ENCODE data around the gene ZNF555. TPM values are rescaled to one million over a fixed set of nuclear protein-coding genes. Genes with fewer than 3 reads are reported as not detected.

The ZNF555 gene
- total and polyA plus RNA-seq, 2 of the 13 experiments (the other 11 are each of a cell fraction or from before 2014, with no cell fraction given): 5.0 to 8.0 TPM

DNA sequence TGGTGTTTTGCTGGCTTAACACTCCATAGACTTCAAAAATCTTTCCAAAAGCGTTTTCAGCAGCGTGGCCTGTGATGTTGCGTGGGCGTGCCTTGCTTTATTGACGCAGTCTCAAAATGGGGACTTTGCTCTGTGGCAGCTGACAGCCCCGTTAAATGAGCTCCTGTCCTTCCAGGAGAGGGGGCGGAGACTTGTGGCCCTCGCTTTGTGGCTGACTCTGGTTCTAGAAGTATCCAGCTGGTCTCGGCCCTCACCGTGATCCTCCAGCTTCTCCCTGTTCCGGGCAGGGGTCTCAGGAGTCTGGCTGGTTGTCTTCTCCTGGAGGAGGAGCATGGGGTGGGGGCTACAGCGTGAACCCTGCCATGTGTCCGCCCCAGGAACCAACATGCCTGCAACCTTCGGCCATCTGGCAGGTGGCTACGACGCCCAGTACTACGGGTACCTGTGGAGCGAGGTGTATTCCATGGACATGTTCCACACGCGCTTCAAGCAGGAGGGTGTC lies 30.0 kb upstream of the ZNF555 start (continued):
- TF ChIP-seq, protein P1, sequence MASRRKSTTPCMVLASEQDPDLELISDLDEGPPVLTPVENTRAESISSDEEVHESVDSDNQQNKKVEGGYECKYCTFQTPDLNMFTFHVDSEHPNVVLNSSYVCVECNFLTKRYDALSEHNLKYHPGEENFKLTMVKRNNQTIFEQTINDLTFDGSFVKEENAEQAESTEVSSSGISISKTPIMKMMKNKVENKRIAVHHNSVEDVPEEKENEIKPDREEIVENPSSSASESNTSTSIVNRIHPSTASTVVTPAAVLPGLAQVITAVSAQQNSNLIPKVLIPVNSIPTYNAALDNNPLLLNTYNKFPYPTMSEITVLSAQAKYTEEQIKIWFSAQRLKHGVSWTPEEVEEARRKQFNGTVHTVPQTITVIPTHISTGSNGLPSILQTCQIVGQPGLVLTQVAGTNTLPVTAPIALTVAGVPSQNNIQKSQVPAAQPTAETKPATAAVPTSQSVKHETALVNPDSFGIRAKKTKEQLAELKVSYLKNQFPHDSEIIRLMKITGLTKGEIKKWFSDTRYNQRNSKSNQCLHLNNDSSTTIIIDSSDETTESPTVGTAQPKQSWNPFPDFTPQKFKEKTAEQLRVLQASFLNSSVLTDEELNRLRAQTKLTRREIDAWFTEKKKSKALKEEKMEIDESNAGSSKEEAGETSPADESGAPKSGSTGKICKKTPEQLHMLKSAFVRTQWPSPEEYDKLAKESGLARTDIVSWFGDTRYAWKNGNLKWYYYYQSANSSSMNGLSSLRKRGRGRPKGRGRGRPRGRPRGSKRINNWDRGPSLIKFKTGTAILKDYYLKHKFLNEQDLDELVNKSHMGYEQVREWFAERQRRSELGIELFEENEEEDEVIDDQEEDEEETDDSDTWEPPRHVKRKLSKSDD (CRISPR knock-in tag; IDR thresholded peaks at IDR 0.05; ENCODE audit: low read depth): no peak
- no peak for TF ChIP-seq MIER2 (CRISPR knock-in tag; IDR thresholded peaks at IDR 0.05)
- TF ChIP-seq ZNF766 (CRISPR knock-in tag; IDR thresholded peaks at IDR 0.05; ENCODE audit: borderline replicate concordance): no peak
- TF ChIP-seq ZNF280D (CRISPR knock-in tag; IDR thresholded peaks at IDR 0.05): no peak
- TF ChIP-seq RAD51 (IDR thresholded peaks at IDR 0.05; ENCODE audit: borderline replicate concordance): no peak
- no peak for TF ChIP-seq RFX3 (CRISPR knock-in tag; IDR thresholded peaks at IDR 0.05)
- no peak for TF ChIP-seq ZNF790 (CRISPR knock-in tag; IDR thresholded peaks at IDR 0.05; ENCODE audit: borderline replicate concordance)
- no peak for TF ChIP-seq SP1 (IDR thresholded peaks at IDR 0.05)
- peak; percentile 30; the same call in 1 of the 2 replicates for TF ChIP-seq SP1 (CRISPR knock-in tag; IDR thresholded peaks at IDR 0.05)
- TF ChIP-seq, protein P2, sequence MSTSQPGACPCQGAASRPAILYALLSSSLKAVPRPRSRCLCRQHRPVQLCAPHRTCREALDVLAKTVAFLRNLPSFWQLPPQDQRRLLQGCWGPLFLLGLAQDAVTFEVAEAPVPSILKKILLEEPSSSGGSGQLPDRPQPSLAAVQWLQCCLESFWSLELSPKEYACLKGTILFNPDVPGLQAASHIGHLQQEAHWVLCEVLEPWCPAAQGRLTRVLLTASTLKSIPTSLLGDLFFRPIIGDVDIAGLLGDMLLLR (CRISPR knock-in tag; IDR thresholded peaks at IDR 0.05): no peak
- TF ChIP-seq SOX6 (IDR thresholded peaks at IDR 0.05): no peak
- peak; percentile 46 for TF ChIP-seq SOX6 (CRISPR knock-in tag; IDR thresholded peaks at IDR 0.05)
- TF ChIP-seq, protein P3, sequence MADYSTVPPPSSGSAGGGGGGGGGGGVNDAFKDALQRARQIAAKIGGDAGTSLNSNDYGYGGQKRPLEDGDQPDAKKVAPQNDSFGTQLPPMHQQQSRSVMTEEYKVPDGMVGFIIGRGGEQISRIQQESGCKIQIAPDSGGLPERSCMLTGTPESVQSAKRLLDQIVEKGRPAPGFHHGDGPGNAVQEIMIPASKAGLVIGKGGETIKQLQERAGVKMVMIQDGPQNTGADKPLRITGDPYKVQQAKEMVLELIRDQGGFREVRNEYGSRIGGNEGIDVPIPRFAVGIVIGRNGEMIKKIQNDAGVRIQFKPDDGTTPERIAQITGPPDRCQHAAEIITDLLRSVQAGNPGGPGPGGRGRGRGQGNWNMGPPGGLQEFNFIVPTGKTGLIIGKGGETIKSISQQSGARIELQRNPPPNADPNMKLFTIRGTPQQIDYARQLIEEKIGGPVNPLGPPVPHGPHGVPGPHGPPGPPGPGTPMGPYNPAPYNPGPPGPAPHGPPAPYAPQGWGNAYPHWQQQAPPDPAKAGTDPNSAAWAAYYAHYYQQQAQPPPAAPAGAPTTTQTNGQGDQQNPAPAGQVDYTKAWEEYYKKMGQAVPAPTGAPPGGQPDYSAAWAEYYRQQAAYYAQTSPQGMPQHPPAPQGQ (CRISPR knock-in tag; IDR thresholded peaks at IDR 0.05; ENCODE audit: borderline replicate concordance): no peak
- TF ChIP-seq TARDBP (CRISPR knock-in tag; IDR thresholded peaks at IDR 0.05): peak; percentile 59; the same call in 1 of the 2 replicates
- TF ChIP-seq MED1 (CRISPR knock-in tag; IDR thresholded peaks at IDR 0.05): no peak; the same call in 1 of the 2 replicates
- TF ChIP-seq ZKSCAN1 (IDR thresholded peaks at IDR 0.05; ENCODE audit: low read length): no peak
- no peak for TF ChIP-seq TBP (CRISPR knock-in tag; IDR thresholded peaks at IDR 0.05)
- TF ChIP-seq ZFX (CRISPR knock-in tag; IDR thresholded peaks at IDR 0.05; ENCODE audit: low read depth): peak; percentile 75
- 0 out of 2 replicates have a peak, but pooled peaks have one; percentile 53 for TF ChIP-seq MYNN (CRISPR knock-in tag; IDR thresholded peaks at IDR 0.05; ENCODE audit: low read depth)
- no peak for TF ChIP-seq ZNF292 (CRISPR knock-in tag; IDR thresholded peaks at IDR 0.05; ENCODE audit: borderline replicate concordance, low read depth)
- TF ChIP-seq HNF4A (CRISPR knock-in tag; IDR thresholded peaks at IDR 0.05): peak; percentile 89
- TF ChIP-seq MAFK (conservative IDR thresholded peaks at IDR 0.05 in 1 of 2, IDR thresholded peaks at IDR 0.05 in 1 of 2; ENCODE audit: low read length in 2 of 2): no peak
- no peak for TF ChIP-seq ZFP90 (CRISPR knock-in tag; IDR thresholded peaks at IDR 0.05; ENCODE audit: borderline replicate concordance)
- peak; percentile 64; the same call in 1 of the 2 replicates for TF ChIP-seq ZBTB38 (CRISPR knock-in tag; IDR thresholded peaks at IDR 0.05)
